OCI-LY1 (cell line): Measurements from ENCODE around the gene WLS.

Source experiments
- EZH2 ChIP-seq: fragments of 200-600 bp; sonication (generic), shearing (Covaris generic); IDR thresholded peaks from 2 replicates; pipeline ENCODE4 v1.8.0; 2017; ENCODE audit warnings: borderline replicate concordance, mixed run types, mild to moderate bottlenecking, antibody characterized with exemption, low read length, moderate library complexity, mixed read lengths
- TF ChIP-seq, protein P1 (sequence below): fragments of 200-600 bp; sonication (generic), shearing (Covaris generic); IDR thresholded peaks from 2 replicates; pipeline ENCODE4 v1.5.1; 2017; ENCODE audit warnings: mild to moderate bottlenecking, antibody characterized with exemption, low read length, moderate library complexity, mixed read lengths

DNA sequence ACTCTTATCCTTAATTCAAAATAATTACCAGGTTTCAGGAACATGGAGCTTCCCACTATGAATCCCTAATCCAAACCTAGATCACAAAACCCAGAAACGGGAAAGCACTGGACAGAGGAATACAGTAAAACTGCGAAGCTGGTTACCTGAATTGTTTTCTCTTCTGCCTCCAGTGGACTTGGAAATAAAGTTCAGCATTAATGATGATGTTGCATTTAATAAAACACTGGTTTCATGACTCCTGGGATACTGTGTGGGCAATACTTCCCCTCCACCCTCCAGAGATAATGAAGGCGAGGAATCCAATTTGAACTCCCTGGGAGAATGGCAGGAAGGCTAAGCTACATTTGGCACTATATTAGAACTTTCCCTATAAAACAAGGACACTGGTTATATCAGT, 65.1 kb downstream of the WLS start:
- TF ChIP-seq, protein P1, sequence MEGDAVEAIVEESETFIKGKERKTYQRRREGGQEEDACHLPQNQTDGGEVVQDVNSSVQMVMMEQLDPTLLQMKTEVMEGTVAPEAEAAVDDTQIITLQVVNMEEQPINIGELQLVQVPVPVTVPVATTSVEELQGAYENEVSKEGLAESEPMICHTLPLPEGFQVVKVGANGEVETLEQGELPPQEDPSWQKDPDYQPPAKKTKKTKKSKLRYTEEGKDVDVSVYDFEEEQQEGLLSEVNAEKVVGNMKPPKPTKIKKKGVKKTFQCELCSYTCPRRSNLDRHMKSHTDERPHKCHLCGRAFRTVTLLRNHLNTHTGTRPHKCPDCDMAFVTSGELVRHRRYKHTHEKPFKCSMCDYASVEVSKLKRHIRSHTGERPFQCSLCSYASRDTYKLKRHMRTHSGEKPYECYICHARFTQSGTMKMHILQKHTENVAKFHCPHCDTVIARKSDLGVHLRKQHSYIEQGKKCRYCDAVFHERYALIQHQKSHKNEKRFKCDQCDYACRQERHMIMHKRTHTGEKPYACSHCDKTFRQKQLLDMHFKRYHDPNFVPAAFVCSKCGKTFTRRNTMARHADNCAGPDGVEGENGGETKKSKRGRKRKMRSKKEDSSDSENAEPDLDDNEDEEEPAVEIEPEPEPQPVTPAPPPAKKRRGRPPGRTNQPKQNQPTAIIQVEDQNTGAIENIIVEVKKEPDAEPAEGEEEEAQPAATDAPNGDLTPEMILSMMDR: no peak
- no peak for TF ChIP-seq EZH2
